HG03103 (cell line): ENCODE data around the gene CCL17.
"Not testable (repeated sequence)": the region's sequence is repeated elsewhere in the genome, so short reads cannot be mapped to it uniquely, and the experiment has no call there.

Experiments used
- ATAC-seq: cut with Tn5 transposase; IDR thresholded peaks from one replicate; pipeline ENCODE4 v1.9.1; 2021; ENCODE audit warnings: low read depth; ENCODE audit not compliant: unreplicated experiment

The CCL17 gene

GRCh38 chr16:57403965-57404817 is at the start of gene CCL17:
Gene CCL17, plus strand, starts transcription at chr16:57404767. Its CDS starts 9,166 bp downstream, at chr16:57413933.
- no peak for ATAC-seq

- no peak for ATAC-seq
Measured at GRCh38 chr16:57355898-57356414, 48.6 kb upstream of the CCL17 start.

DNA sequence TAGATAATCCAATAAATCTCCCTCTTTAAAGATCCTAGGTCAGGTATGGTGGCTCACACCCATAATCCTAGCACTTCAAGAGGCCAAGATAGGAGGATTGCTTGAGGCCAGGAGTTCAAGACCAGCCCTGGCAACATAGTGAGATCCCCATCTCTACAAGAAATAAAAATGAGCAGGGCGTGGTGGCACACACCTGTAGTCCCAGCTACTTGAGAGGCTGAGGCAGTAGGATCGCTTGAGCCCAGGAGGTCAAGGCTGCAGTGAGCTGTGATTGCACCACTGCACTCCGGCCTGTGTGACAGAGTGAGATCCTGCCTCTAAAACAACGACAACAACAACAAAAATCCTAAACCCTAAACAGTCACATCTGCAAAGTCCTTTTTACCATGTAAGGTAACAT is 48.0 kb upstream of the CCL17 start:
- no peak for ATAC-seq

DNA sequence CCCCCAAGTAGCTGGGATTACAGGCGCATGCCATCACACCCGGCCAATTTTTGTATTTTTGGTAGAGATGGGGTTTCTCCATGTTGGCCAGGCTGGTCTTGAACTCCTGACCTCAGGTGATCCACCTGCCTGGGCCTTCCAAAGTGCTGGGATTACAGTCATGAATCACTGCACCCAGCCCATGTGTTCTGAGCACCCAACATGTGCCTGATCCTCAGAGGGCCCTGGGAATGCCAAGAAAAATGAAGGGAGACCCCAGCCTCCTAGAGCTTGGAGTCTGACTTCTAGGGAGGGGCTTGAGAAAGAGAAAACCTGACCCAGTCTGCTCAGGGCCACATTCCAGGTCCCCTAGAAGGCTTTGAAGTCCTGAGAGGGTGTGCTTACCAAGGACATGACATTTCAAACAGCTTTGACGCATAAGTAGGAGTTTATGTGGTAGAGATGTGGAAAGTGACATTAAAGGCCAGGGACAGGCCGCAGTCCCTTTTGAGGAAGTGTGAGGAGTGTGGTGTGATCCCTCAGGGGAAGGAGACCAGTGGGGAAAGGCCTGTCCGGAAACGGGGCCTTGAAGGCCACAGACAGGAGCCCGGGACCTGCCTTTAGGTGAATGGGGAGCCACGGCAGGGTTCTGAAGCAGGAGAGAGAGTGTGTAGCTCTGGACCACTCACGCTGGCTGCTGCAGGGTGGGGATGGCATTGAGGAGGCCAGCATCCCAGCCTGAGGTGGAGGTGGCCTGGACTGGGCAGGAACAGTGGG is 47.1 kb upstream of the CCL17 start:
- ATAC-seq, result no peak

DNA sequence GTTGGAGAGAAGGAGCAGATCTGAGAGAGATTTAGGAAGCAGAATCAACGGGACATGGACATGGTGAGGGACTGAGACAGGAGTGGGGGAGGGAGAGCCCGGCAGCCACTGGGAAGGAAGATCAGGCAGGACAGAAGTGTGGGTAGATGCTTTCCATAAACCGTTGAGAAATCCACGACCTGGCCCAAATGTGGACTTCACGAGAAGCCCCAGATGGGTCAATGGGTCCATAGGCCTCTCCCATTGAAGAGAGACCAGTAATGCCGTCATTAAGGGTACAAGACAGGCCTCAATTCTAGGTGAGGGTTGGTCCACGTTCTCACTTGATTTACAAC is 46.5 kb upstream of the CCL17 start:
- no peak for ATAC-seq

DNA sequence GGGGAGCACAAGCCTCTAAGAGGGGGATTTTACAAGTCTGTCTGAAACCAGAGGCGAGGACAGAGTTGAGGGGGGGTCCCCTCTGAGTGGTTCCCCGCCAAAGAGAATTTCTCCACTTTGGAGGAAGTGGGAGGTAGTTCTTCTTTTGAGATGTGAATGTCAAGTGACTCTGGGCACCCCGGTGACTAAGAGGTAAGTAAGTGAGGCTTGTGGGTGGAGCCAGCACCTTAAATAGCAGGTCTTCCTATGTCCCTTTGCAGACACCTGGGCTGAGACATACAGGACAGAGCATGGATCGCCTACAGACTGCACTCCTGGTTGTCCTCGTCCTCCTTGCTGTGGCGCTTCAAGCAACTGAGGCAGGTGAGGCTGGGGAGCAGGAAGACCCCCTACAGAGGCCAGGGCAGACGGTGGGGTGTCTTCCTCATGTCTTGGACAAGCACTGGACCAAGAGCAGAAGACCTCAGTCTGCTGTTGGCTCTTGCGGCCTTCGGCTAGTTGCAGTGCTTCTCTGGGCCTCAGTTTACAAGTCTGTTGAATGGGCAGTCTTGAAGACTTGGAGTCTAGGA is 46.0 kb upstream of the CCL17 start, which contains the start of gene CCL22:
Gene CCL22 (plus strand): TSS at position 257 of the 569 bp plus-strand sequence. CDS start 34 bp downstream, at position 291.
- no peak for ATAC-seq

GRCh38 chr16:57360321-57360935 is 44.1 kb upstream of the CCL17 start:
- ATAC-seq, result no peak

GRCh38 chr16:57361404-57361803 is 43.2 kb upstream of the CCL17 start:
- ATAC-seq, result no peak

DNA sequence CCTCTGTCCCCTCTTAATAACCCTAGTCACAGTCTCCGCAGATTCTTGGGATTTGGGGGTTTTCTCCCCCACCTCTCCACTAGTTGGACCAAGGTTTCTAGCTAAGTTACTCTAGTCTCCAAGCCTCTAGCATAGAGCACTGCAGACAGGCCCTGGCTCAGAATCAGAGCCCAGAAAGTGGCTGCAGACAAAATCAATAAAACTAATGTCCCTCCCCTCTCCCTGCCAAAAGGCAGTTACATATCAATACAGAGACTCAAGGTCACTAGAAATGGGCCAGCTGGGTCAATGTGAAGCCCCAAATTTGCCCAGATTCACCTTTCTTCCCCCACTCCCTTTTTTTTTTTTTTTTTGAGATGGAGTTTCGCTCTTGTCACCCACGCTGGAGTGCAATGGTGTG is 40.4 kb upstream of the CCL17 start:
- no peak for ATAC-seq

DNA sequence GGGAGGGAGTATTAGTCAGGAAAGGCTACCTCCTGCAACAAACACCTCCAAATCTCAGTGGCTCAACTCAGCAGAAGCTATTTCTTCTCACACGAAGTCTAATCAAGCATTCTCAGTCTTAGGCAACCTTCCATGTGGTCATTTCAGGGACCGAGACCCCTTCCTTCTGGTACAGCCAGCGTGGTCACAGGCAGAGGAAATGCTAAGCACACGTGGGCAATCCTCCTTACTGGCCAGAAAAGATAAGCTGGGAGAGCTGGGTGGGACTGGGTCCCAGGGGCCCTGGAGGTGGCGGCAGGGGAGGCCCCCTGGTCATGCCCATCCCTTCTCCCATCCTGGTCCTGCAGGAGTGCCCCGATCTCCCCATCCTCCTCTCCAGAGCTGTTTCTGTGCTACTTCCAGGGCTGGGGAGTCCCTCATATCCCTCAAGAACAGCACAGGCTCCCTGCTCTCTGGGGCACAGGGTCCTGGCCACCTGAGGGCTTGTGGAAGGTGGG is 38.0 kb upstream of the CCL17 start:
- no peak for ATAC-seq

DNA sequence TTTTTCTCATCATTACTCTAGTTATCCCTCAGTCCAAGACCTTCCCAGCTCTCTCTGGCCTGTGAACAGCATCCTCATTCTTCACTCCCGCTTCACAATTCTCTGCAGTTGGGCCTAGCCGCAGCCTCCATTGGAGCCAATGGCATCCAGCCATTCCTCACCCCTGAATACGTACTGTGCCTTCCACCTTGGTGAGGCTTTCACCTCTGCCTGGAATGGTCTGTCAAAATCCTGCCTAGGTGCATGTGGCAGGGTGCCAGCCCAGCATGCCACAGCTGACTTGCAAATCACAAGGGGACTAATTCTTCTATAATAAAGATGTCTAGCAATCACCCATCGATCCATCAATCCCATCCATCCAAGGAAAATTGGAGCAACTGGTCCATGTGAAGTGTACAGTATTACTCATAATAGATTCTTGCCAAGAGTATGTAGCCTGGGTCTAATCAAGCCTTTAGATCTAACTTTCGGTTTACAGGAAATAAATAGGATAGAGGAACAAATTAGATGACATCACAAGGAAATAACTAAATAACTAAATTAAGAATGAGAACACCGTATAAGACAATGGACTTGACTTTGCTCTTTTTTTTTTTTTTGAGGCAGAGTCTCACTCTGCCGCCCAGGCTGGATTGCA is 37.3 kb upstream of the CCL17 start:
- no peak for ATAC-seq

DNA sequence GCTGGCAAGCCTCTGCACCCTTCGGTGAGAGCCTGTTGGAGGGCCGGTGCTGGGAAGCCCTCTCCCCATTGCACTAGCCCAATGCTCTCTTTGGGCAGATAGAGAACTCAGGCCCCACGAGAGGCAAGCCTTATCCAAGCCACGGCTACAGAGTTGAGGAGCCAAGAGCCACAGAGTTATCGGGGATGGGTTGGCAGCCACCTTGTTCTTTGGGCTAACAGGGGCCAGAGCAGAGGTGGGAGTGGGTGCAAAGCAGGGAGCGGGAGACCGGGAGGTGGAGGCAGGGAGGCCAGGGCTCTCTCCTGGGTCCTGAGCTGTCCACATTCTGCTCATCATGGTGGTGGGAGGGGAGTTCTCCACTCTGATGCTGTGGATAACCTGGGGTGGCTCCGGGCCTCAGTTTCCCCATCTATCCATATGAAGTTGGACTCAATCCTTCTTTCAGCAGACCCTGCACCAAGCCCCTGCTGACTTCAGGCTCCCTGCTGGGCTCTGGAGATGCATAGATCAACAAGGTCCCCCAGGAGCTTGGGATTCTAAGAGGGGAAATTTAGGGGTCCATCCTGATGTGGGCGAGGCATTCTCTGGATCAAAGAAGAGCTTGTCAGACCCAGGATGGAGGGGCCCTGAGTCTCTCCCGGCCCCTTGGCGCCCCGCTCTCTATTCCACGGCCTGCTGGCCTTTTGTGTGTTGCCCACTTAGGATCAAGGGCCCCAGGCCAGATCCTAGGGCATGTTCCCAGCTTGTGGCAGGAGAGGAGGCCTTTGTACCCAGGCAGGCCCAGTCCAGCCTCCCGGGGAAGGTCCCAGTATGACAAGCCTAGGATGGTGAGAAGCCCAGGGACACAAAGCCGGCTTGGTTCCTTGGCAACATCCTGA is 32.8 kb upstream of the CCL17 start:
- no peak for ATAC-seq

DNA sequence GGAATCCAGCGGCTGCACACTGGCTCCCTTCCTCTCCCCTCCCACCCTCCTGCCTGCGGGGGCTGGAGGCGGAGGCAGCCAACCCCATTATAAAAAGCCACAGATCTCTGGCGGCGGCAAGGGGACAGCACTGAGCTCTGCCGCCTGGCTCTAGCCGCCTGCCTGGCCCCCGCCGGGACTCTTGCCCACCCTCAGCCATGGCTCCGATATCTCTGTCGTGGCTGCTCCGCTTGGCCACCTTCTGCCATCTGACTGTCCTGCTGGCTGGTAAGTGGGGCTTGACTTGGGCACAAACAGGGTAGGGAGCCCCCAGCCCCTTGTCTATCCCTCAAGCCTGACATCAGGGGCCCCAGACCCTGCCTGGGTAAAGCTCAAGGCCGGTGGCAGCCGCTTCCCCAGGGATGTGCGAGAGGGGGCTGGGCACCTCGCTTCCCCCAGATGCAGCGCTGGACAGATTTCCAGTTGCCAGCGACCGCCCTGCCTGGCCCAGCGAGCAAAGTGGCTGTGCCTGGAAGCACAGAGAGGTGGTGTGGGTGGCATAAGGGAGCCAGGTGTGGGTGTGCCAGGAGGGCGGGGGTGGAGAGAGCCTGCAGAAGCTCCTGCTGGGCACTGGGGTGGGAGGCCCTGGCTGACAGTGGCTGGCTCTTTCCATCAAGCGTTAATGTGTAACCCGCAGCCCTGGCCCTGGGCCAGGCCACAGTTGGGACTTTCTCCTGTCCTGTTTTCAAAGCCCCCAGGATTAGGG is 32.0 kb upstream of the CCL17 start, which contains the start of gene CX3CL1:
Gene CX3CL1 (plus strand): TSS at position 119 of the 745 bp plus-strand sequence. CDS start 79 bp downstream, at position 198.
- ATAC-seq, result no peak

DNA sequence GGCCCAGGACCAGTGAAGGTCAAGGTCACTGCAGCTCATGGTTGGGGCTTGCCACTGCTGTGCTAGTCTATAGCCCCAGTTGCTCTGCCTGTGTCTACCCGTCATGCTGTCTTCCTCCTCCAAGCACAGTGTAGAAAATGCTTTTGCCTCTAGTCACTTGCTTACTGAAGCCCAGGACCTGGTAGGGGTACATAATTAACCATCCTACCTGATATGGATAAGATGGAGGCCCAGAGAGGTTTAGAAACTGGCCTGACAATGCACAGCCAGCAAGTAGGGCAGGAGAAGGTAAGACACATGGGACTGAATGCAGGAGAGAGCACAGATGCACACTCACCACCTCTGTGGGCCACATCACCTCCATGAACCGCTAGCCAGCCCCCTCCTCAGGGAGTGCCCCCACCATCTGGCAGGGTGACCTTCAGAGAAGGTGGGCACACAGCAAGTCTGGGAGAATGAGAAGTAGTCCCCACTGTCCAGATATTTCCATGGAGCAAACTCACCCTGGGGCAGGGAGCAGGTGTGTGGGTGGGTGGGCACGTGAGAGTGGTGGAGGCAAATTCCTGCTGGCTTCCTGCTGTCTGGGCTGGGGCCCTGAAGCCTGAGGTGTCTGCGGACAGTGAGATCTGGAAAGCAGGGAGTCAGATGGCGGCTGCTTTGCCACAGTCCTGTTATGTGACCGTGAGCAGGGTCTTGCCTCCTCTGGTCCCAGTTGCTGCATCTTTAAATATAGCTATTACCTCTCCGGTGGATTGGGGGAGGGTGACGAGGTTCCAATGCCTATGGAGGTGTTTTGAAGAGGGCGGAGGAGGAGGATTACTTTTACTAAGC is 31.2 kb upstream of the CCL17 start:
- ATAC-seq, result no peak

DNA sequence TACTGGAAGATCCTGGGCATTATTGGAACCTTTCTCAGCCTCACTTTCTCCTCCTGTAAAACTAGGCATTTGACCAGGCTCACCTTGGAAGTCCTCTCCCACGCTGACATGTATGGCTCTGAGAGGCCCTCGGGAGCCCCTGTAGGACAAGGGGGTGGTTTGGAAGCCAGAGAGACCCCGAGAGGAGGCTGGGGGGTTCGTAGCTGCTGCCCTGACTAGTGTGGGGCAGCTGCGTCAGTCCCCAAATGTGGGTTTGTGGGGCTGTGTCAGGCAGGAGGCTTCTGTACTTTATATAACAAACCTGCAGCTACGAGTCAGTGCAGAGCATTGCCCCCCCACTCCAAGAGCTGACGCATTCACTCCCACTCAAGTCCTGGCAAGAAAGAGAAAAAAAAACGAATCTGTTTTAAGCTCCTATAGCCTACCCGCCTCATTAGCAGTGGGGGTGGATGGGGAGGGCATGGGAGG is 30.5 kb upstream of the CCL17 start:
- ATAC-seq, result no peak

GRCh38 chr16:57374925-57375465 is 29.6 kb upstream of the CCL17 start:
- not testable (repeated sequence) for ATAC-seq

DNA sequence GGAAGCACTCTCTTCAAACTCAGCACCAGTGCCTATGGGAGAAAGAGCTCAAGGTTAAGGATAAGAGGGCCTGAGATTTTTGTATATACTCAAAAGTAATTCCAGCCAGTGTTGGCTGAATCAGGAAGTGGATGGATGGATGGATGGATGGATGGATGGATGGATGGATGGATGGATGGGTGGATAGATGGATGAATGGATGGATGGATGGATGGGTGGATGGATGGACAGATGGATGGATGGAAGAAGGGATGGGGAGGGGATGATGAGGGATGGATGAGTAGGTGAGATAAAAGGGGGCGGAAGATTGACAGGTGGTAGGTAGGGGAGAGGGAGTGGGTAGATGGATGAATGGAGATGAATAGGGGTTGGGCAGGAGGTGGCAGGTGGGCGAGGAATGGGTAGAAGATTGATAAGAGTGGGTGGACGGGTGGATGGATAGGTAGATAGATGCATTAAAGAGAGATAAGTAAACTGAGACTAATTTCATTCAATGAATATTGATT is 28.2 kb upstream of the CCL17 start:
- ATAC-seq, result no peak
